Neural cell (in vitro differentiated cells): ENCODE data around the gene PFKL.

Source experiments
- EP300 ChIP-seq: fragments of 450-650 bp; conservative IDR thresholded peaks from 2 replicates; pipeline ENCODE4 v1.6.1; 2014; ENCODE audit warnings: antibody characterized with exemption, mild to moderate bottlenecking, moderate library complexity; ENCODE audit not compliant: poor library complexity, severe bottlenecking
- EZH2 ChIP-seq: fragments of 200-600, 300-800 bp; shearing (Covaris generic), sonication (generic); IDR thresholded peaks from 2 replicates; pipeline ENCODE4 v1.6.1; 2014; ENCODE audit warnings: antibody characterized with exemption, low read length, borderline replicate concordance, mild to moderate bottlenecking; ENCODE audit not compliant: insufficient read depth, poor library complexity, severe bottlenecking
- TF ChIP-seq, protein P1 (sequence below): fragments of 450-650 bp; IDR thresholded peaks from 2 replicates; pipeline ENCODE4 v1.5.1; 2014; ENCODE audit warnings: antibody characterized with exemption, mild to moderate bottlenecking, moderate library complexity; ENCODE audit not compliant: poor library complexity, severe bottlenecking

DNA sequence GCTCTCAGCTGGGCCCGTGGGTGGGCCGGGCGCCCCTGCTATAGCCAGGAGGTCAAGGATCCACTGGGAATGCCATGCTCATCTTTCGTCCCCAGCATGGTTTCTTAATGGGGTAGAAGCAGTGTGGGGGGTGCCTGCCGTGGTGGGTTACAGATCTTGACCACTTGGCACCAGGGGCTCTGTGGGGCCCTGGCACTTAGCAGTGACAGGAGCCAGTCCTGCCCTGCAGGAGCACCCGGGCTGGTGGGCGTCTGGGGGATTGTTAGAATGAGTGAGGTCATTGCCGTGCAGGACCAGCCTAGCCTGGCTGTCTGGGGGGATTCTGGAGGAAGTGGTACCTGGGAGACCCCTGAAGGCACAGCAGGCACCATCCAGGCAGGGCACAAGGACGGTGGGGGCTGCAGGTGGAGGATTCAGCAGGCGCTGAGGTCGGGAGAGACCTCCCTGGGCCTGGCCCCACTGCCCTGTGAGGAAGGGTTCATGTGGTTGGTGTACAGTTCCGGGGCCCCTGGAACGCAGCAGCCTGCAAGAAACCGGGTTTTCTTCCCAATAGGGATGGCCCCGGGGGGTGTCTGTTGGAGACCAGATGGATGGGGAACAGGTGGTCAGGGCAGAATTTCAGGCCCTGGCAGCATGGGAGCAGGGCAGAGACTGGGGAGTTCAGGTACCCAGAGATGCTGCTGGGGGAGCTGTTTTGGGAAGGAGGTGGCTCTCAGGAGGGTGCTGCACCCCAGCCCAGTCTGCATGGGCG, 9.4 kb upstream of the PFKL start:
- TF ChIP-seq, protein P1, sequence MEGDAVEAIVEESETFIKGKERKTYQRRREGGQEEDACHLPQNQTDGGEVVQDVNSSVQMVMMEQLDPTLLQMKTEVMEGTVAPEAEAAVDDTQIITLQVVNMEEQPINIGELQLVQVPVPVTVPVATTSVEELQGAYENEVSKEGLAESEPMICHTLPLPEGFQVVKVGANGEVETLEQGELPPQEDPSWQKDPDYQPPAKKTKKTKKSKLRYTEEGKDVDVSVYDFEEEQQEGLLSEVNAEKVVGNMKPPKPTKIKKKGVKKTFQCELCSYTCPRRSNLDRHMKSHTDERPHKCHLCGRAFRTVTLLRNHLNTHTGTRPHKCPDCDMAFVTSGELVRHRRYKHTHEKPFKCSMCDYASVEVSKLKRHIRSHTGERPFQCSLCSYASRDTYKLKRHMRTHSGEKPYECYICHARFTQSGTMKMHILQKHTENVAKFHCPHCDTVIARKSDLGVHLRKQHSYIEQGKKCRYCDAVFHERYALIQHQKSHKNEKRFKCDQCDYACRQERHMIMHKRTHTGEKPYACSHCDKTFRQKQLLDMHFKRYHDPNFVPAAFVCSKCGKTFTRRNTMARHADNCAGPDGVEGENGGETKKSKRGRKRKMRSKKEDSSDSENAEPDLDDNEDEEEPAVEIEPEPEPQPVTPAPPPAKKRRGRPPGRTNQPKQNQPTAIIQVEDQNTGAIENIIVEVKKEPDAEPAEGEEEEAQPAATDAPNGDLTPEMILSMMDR: no peak
- TF ChIP-seq EZH2: no peak
- TF ChIP-seq EP300: no peak
